H1 (cell line): ENCODE data around the gene SLC16A2. TPM values are rescaled to one million over a fixed set of nuclear protein-coding genes. Genes with fewer than 3 reads are reported as not detected.

Source experiments
- CTCF ChIA-PET: fragments of 300-600 bp; sonication (Branson Sonifier 250); formaldehyde crosslinking; loops from one replicate; lab custom pipeline; 2021; ENCODE audit not compliant: partially characterized antibody; lab: Charles Lee
- POLR2A ChIA-PET: fragments of 300-600 bp; sonication (Branson Sonifier 250); formaldehyde crosslinking; loops from one replicate; lab custom pipeline; 2021; ENCODE audit warnings: inconsistent platforms; ENCODE audit not compliant: partially characterized antibody; lab: Charles Lee
- DNase-seq, 2 experiments: peaks; one replicate each; pipeline versions ENCODE4 v3.0.0 to v3.0.0-alpha.2; 2010 to 2022; ENCODE audit warnings: low spot score in 2 of 2, low read depth in 1 of 2, mixed read lengths in 1 of 2
- FAIRE-seq: peaks from 2 replicates; lab custom pipeline; 2011; peaks lifted over from hg19 to GRCh38; lab: Jason Lieb, UNC
- H2AFZ ChIP-seq: 2 replicates; pipeline ENCODE4 v1.8.1; 2012; ENCODE audit warnings: low read length, inconsistent platforms
- H2AK5ac ChIP-seq: 2 replicates; pipeline ENCODE4 v1.6.1; 2013; ENCODE audit warnings: low read depth, low read length
- H2BK120ac ChIP-seq: replicated peaks from 2 replicates; pipeline ENCODE3; 2013; ENCODE audit warnings: low read depth, low read length, inconsistent platforms
- H2BK12ac ChIP-seq: 2 replicates; pipeline ENCODE4 v1.6.1; 2013; ENCODE audit warnings: low read depth, low read length
- H2BK15ac ChIP-seq: 2 replicates; pipeline ENCODE4 v1.6.1; 2013; ENCODE audit warnings: low read length
- H2BK20ac ChIP-seq: 2 replicates; pipeline ENCODE4 v1.6.1; 2013; ENCODE audit warnings: low read length
- H2BK5ac ChIP-seq: 2 replicates; pipeline ENCODE4 v1.6.1; 2013; ENCODE audit warnings: low read depth, low read length
- H3K14ac ChIP-seq: 2 replicates; pipeline ENCODE4 v1.6.1; 2013; ENCODE audit warnings: inconsistent platforms; ENCODE audit not compliant: insufficient read length
- H3K18ac ChIP-seq: 2 replicates; pipeline ENCODE4 v1.6.1; 2013; ENCODE audit warnings: low read length; ENCODE audit errors: extremely low read depth
- H3K23ac ChIP-seq: 2 replicates; pipeline ENCODE4 v1.6.1; 2013; ENCODE audit warnings: inconsistent platforms; ENCODE audit not compliant: insufficient read length
- H3K23me2 ChIP-seq: 2 replicates; pipeline ENCODE4 v1.6.1; 2013; ENCODE audit warnings: low read depth, low read length
- H3K27ac ChIP-seq: 2 replicates; pipeline ENCODE4 v1.6.1; 2011; ENCODE audit warnings: low read depth, low read length, inconsistent platforms
- H3K27me3 ChIP-seq, 4 experiments: replicated peaks in 1 of 4; 1 replicate in 1 of 4; 2 replicates in 3 of 4; pipeline versions ENCODE4 v1.6.1 to v1.8.1; 2011 to 2013; ENCODE audit warnings: low read length in 3 of 4, mild to moderate bottlenecking in 3 of 4, inconsistent platforms in 2 of 4, mixed read lengths in 2 of 4, moderate library complexity in 1 of 4; ENCODE audit not compliant: control insufficient read depth in 3 of 4, insufficient read depth in 3 of 4; ENCODE audit errors: extremely low read depth in 1 of 4
- H3K36me3 ChIP-seq, 4 experiments: 2 replicates each; pipeline versions ENCODE4 v1.6.1 to v1.8.1; 2011 to 2013; ENCODE audit warnings: mild to moderate bottlenecking in 4 of 4, low read length in 3 of 4, moderate library complexity in 2 of 4, control low read depth in 1 of 4, inconsistent platforms in 1 of 4; ENCODE audit not compliant: insufficient read depth in 4 of 4, control insufficient read depth in 2 of 4
- H3K4ac ChIP-seq: replicated peaks from 2 replicates; pipeline ENCODE3; 2013; ENCODE audit warnings: low read length, low read depth, mixed read lengths, inconsistent platforms; ENCODE audit not compliant: insufficient read length
- H3K4me1 ChIP-seq, 4 experiments: replicated peaks in 1 of 4; 1 replicate in 1 of 4; 2 replicates in 3 of 4; pipeline versions ENCODE4 v1.6.1 to v1.8.1; 2011 to 2013; ENCODE audit warnings: low read length in 3 of 4, inconsistent platforms in 2 of 4, mixed read lengths in 1 of 4; ENCODE audit not compliant: insufficient read depth in 4 of 4, control insufficient read depth in 3 of 4
- H3K4me2 ChIP-seq, 2 experiments: 2 replicates each; pipeline versions ENCODE4 v1.6.1 to v1.8.1; 2011 to 2013; ENCODE audit warnings: low read depth in 2 of 2, low read length in 2 of 2, control low read depth in 1 of 2, inconsistent platforms in 1 of 2, mild to moderate bottlenecking in 1 of 2; ENCODE audit not compliant: insufficient read depth in 1 of 2
- H3K4me3 ChIP-seq, 4 experiments: fragments of 200-600, 300-600 bp in 1 of 4; sonication (generic), shearing (Covaris generic), sonication (Bioruptor Twin) in 1 of 4; 2 replicates each; pipeline versions ENCODE4 v1.5.1 to v1.8.1; 2011 to 2016; ENCODE audit warnings: low read length in 4 of 4, low read depth in 3 of 4, control low read depth in 2 of 4, inconsistent platforms in 2 of 4, mild to moderate bottlenecking in 2 of 4, mixed read lengths in 1 of 4, moderate library complexity in 1 of 4; ENCODE audit not compliant: insufficient read depth in 2 of 4; ENCODE audit errors: extremely low read depth in 1 of 4
- H3K56ac ChIP-seq: replicated peaks from 2 replicates; pipeline ENCODE3; 2013; ENCODE audit warnings: low read depth, mild to moderate bottlenecking, mixed read lengths, low read length, inconsistent platforms; ENCODE audit not compliant: insufficient read length
- H3K79me1 ChIP-seq: 2 replicates; pipeline ENCODE4 v1.6.1; 2013; ENCODE audit warnings: low read depth, low read length, control low read depth
- H3K79me2 ChIP-seq, 2 experiments: 2 replicates each; pipeline versions ENCODE4 v1.6.1 to v1.8.1; 2012 to 2013; ENCODE audit warnings: low read length in 2 of 2, mild to moderate bottlenecking in 2 of 2, inconsistent platforms in 1 of 2; ENCODE audit not compliant: insufficient read depth in 2 of 2, control insufficient read depth in 1 of 2
- H3K9ac ChIP-seq, 4 experiments: replicated peaks in 1 of 4; 1 replicate in 1 of 4; 2 replicates in 3 of 4; pipeline versions ENCODE4 v1.6.1 to v1.8.1; 2011 to 2013; ENCODE audit warnings: low read depth in 3 of 4, low read length in 3 of 4, control low read depth in 2 of 4, mild to moderate bottlenecking in 2 of 4, moderate library complexity in 2 of 4, inconsistent platforms in 1 of 4; ENCODE audit errors: extremely low read depth in 1 of 4
- H3K9me3 ChIP-seq, 2 experiments: 2 replicates each; pipeline versions ENCODE4 v1.6.1 to v1.8.1; 2012 to 2013; ENCODE audit warnings: mild to moderate bottlenecking in 2 of 2, moderate library complexity in 2 of 2, control low read depth in 1 of 2, inconsistent platforms in 1 of 2, low read depth in 1 of 2, low read length in 1 of 2, mixed read lengths in 1 of 2; ENCODE audit not compliant: insufficient read depth in 2 of 2
- H4K20me1 ChIP-seq, 2 experiments: replicated peaks in 1 of 2; 2 replicates each; pipeline versions ENCODE3 to v1.8.1; 2011 to 2013; ENCODE audit warnings: inconsistent platforms in 2 of 2, low read length in 2 of 2, mild to moderate bottlenecking in 1 of 2; ENCODE audit not compliant: insufficient read depth in 2 of 2, control insufficient read depth in 1 of 2
- H4K5ac ChIP-seq: 2 replicates; pipeline ENCODE4 v1.6.1; 2013; ENCODE audit warnings: low read length, low read depth, mixed read lengths, inconsistent platforms; ENCODE audit not compliant: insufficient read length
- H4K8ac ChIP-seq: 2 replicates; pipeline ENCODE4 v1.8.0; 2013; ENCODE audit warnings: mild to moderate bottlenecking, moderate library complexity, low read length, inconsistent platforms; ENCODE audit not compliant: insufficient read depth; ENCODE audit errors: extremely low read depth
- H4K91ac ChIP-seq: replicated peaks from 2 replicates; pipeline ENCODE3; 2013; ENCODE audit warnings: low read length, mixed read lengths, inconsistent platforms; ENCODE audit not compliant: insufficient read length
- ATF3 ChIP-seq: IDR thresholded peaks from 2 replicates; pipeline ENCODE4 v1.6.1; 2011; ENCODE audit warnings: low read depth, mild to moderate bottlenecking, low read length; ENCODE audit not compliant: insufficient read depth
- BACH1 ChIP-seq: IDR thresholded peaks from 2 replicates; pipeline ENCODE4 v1.6.1; 2012; ENCODE audit warnings: low read length, improper control_type of control experiment
- BRCA1 ChIP-seq: IDR thresholded peaks from 2 replicates; pipeline ENCODE4 v1.6.1; 2012; ENCODE audit warnings: low read depth, low read length, improper control_type of control experiment
- CHD2 ChIP-seq: IDR thresholded peaks from 2 replicates; pipeline ENCODE4 v1.6.1; 2012; ENCODE audit warnings: low read length, improper control_type of control experiment
- EGR1 ChIP-seq: IDR thresholded peaks from 2 replicates; pipeline ENCODE4 v1.6.1; 2011; ENCODE audit warnings: low read depth, low read length, borderline replicate concordance
- EZH2 ChIP-seq: fragments of 200-600 bp; sonication (generic); IDR thresholded peaks from 2 replicates; pipeline ENCODE4 v1.7.1; 2012; ENCODE audit warnings: low read depth, mild to moderate bottlenecking, moderate library complexity, low read length, inconsistent platforms; ENCODE audit not compliant: severe bottlenecking
- MAFK ChIP-seq: IDR thresholded peaks from 2 replicates; pipeline ENCODE4 v1.6.1; 2012; ENCODE audit warnings: low read depth, mild to moderate bottlenecking, improper control_type of control experiment, low read length
- PHF8 ChIP-seq: fragments of 200-600 bp; sonication (generic); conservative IDR thresholded peaks from 2 replicates; pipeline ENCODE4 v1.7.1; 2012; ENCODE audit warnings: low read depth, mild to moderate bottlenecking, inconsistent platforms, low read length, moderate library complexity
- RAD21 ChIP-seq, 2 experiments: IDR thresholded peaks in 1 of 2; conservative IDR thresholded peaks in 1 of 2; 2 replicates each; pipeline ENCODE4 v1.6.1; 2011; ENCODE audit warnings: low read depth in 2 of 2, low read length in 2 of 2, improper control_type of control experiment in 1 of 2, inconsistent platforms in 1 of 2, mild to moderate bottlenecking in 1 of 2, moderate library complexity in 1 of 2
- RXRA ChIP-seq: IDR thresholded peaks from 2 replicates; pipeline ENCODE4 v1.6.1; 2011; ENCODE audit warnings: low read depth, mild to moderate bottlenecking, low read length, moderate library complexity; ENCODE audit not compliant: insufficient read depth
- SAP30 ChIP-seq: fragments of 300-600 bp; sonication (generic); IDR thresholded peaks from 2 replicates; pipeline ENCODE4 v1.7.1; 2012; ENCODE audit warnings: low read length, moderate library complexity, mild to moderate bottlenecking, inconsistent platforms; ENCODE audit not compliant: insufficient read depth, insufficient replicate concordance
- SIX5 ChIP-seq: IDR thresholded peaks from 2 replicates; pipeline ENCODE4 v1.6.1; 2011; ENCODE audit warnings: mild to moderate bottlenecking, low read depth, low read length
- SP1 ChIP-seq: IDR thresholded peaks from 2 replicates; pipeline ENCODE4 v1.6.1; 2011; ENCODE audit warnings: low read depth, low read length
- SP2 ChIP-seq: IDR thresholded peaks from 2 replicates; pipeline ENCODE4 v1.6.1; 2012; ENCODE audit warnings: mild to moderate bottlenecking, low read length, inconsistent platforms
- WGBS, 2 experiments: shearing (Covaris generic) in 1 of 2; methylation state at CpG; one replicate each; pipeline versions ENCODE4 v1.1.6 to v1.1.7; 2013 to 2015; ENCODE audit warnings: low lambda C conversion rate in 2 of 2, mixed read lengths in 2 of 2, inconsistent platforms in 1 of 2, low coverage in 1 of 2, missing lambda C conversion rate in 1 of 2; ENCODE audit not compliant: insufficient replicate concordance in 2 of 2, insufficient coverage in 1 of 2, insufficient read length in 1 of 2; ENCODE audit errors: extremely low coverage in 1 of 2, missing lambda C conversion rate in 1 of 2; 5-methylcytosine and 5-hydroxymethylcytosine counted together
- polyA plus RNA-seq, 7 experiments: library from polyadenylated mRNA; depleted of rRNA in 3 of 7; stranded (reverse) in 5 of 7; unstranded in 2 of 7; fragments of >200 nt in 5 of 7; fragments of 200-250 nt in 2 of 7; gene quantifications; 1 replicate in 5 of 7; 2 replicates in 1 of 7; 4 replicates in 1 of 7; pipeline versions ENCODE4 v1.2.1 to v1.2.3, GENCODE V29; 2011 to 2013; ENCODE audit warnings: missing spikeins in 2 of 7, mixed read lengths in 2 of 7
- total RNA-seq: library from RNA; stranded (reverse); fragmentation: NEBNext Ultra II Directional; extraction: Animal tissue kit (Norgen Biotek cat#: 25700); gene quantifications from 2 replicates; pipeline ENCODE4 v1.2.1, GENCODE V29; 2021

The SLC16A2 gene
- total and polyA plus RNA-seq, 2 of the 8 experiments (the other 6 are each of a cell fraction or from before 2014, with no cell fraction given) = 24.4 to 32.2 TPM

GRCh38 chrX:74446876-74447275, 25.6 kb downstream of the SLC16A2 start:
- Histone ChIP-seq H3K36me3 (no peaks in the 10 kb centered on the region), H3K18ac (no peak overlapping the region), H3K79me1 (no peaks in the 10 kb centered on the region), H3K23ac (no peak overlapping the region), H2BK120ac (no peak overlapping the region), H3K56ac (no peak overlapping the region), H2AFZ (no peak overlapping the region), H3K4ac (no peak overlapping the region), H3K79me2 (no peaks in the 10 kb centered on the region), H3K4me2 (no peak overlapping the region), H2BK20ac (no peak overlapping the region), H2BK12ac (no peak overlapping the region), H3K9me3 (no peaks in the 10 kb centered on the region), H4K20me1 (no peaks in the 10 kb centered on the region), H2BK15ac (no peak overlapping the region), H3K23me2 (no peaks in the 10 kb centered on the region), H3K14ac (no peak overlapping the region), H3K4me1 (no peaks in the 10 kb centered on the region), H4K5ac (no peak overlapping the region), H4K8ac (no peak overlapping the region), H2BK5ac (no peak overlapping the region), H3K27me3 (no peaks in the 10 kb centered on the region), H3K9ac (no peak overlapping the region), H4K91ac (no peak overlapping the region), H3K4me3 (no peak overlapping the region), H2AK5ac (no peak overlapping the region), H3K27ac (no peak overlapping the region)
- FAIRE-seq (no peak), DNase-seq (no peak)
- CTCF ChIA-PET = interaction anchor here (1.2 to 1.7 kb wide), 3 partner anchors 10 to 88 kb away, joined by 4 to 5 read pairs (median 5); no protein-coding TSS in a partner anchor
- WGBS, 2 experiments = 100% methylated on average over 1 of the region's 1 CpG; no CpG with 5 or more reads in 1 of the 2 experiments
- POLR2A ChIA-PET = no interaction called here
- TF ChIP-seq BRCA1 = no peak
- no peak for TF ChIP-seq RAD21 (IDR thresholded peaks at IDR 0.05 in 1 of 2, conservative IDR thresholded peaks at IDR 0.05 in 1 of 2; ENCODE audit: low read depth in 2 of 2, low read length in 2 of 2)
- TF ChIP-seq ATF3 = no peak
- no peak for TF ChIP-seq RXRA
- no peak for TF ChIP-seq EZH2
- no peak for TF ChIP-seq SP2
- TF ChIP-seq SIX5 = no peak
- TF ChIP-seq PHF8 = no peak
- no peak for TF ChIP-seq BACH1
- TF ChIP-seq MAFK = no peak
- no peak for TF ChIP-seq SAP30
- no peak for TF ChIP-seq CHD2
- TF ChIP-seq EGR1 = no peak
- TF ChIP-seq SP1 = no peak
